GM19468 (cell line): ENCODE results near the gene FNDC11.
A peak's percentile ranks its signal among the peaks of the same experiment; 100 is the strongest.
"Not testable (repeated sequence)": the region's sequence is repeated elsewhere in the genome, so short reads cannot be mapped to it uniquely, and the experiment has no call there.

Experiments
- ATAC-seq: cut with Tn5 transposase; IDR thresholded peaks from one replicate; pipeline ENCODE4 v1.9.1; 2021; ENCODE audit warnings: mild to moderate bottlenecking, moderate library complexity, moderate number of reproducible peaks; ENCODE audit not compliant: unreplicated experiment; ENCODE audit errors: extremely low read depth

The FNDC11 gene

GRCh38 chr20:63553933-63554290 is at the start of gene FNDC11:
TSS of gene FNDC11 (plus strand) at chr20:63554159. CDS start at chr20:63555664, 1,505 bp downstream.
- ATAC-seq = no peak

GRCh38 chr20:63504642-63505041 is 49.3 kb upstream of the FNDC11 start:
- no peak for ATAC-seq

GRCh38 chr20:63505281-63505680 is 48.7 kb upstream of the FNDC11 start:
- no peak for ATAC-seq

GRCh38 chr20:63505723-63506122 is 48.2 kb upstream of the FNDC11 start:
- ATAC-seq = no peak

- no peak for ATAC-seq
Observed at GRCh38 chr20:63507083-63507743, 46.7 kb upstream of the FNDC11 start.

- no peak for ATAC-seq
Observed at GRCh38 chr20:63508072-63508768, 45.7 kb upstream of the FNDC11 start.

GRCh38 chr20:63509088-63509564 is 44.8 kb upstream of the FNDC11 start:
- ATAC-seq = no peak

- no peak for ATAC-seq
Observed at GRCh38 chr20:63513207-63513606, 40.8 kb upstream of the FNDC11 start.

GRCh38 chr20:63514520-63514919 is 39.4 kb upstream of the FNDC11 start:
- ATAC-seq = not testable (repeated sequence)

GRCh38 chr20:63517376-63518309 is 36.3 kb upstream of the FNDC11 start:
- ATAC-seq = no peak

GRCh38 chr20:63518351-63518861 is 35.6 kb upstream of the FNDC11 start:
- ATAC-seq = no peak

- ATAC-seq = no peak
Observed at GRCh38 chr20:63518946-63519667, 34.9 kb upstream of the FNDC11 start.

GRCh38 chr20:63519668-63520503 is 34.1 kb upstream of the FNDC11 start:
- no peak for ATAC-seq

- ATAC-seq = peak; percentile 57
Observed at GRCh38 chr20:63520504-63520933, 33.4 kb upstream of the FNDC11 start, which contains the start of gene PPDPF. TSS of gene PPDPF (plus strand) at chr20:63520765. CDS start at chr20:63521309, 544 bp downstream.

- ATAC-seq = peak; percentile 7
Observed at GRCh38 chr20:63520934-63521601, 32.9 kb upstream of the FNDC11 start.

- ATAC-seq = no peak
Observed at GRCh38 chr20:63521602-63522001, 32.4 kb upstream of the FNDC11 start.

GRCh38 chr20:63522091-63522868 is 31.7 kb upstream of the FNDC11 start:
- no peak for ATAC-seq
